Measurements from ENCODE around the gene ADISSP.

GRCh38 chr20:3754276-3754630, 13.3 kb downstream of the ADISSP start:
- TF ChIP-seq CTCF (IDR thresholded peaks at IDR 0.05) (no peak), POLR2A (IDR thresholded peaks at IDR 0.05) (no peak)

Measured in gastroesophageal sphincter (tissue), 3 donors.